Measurements from ENCODE around the gene NFATC2IP. TPM values are rescaled to one million over a fixed set of nuclear protein-coding genes. Genes with fewer than 3 reads are reported as not detected.
A peak's percentile ranks its signal among the peaks of the same experiment; 100 is the strongest.
"Not testable (repeated sequence)": the region's sequence is repeated elsewhere in the genome, so short reads cannot be mapped to it uniquely, and the experiment has no call there.

Gene NFATC2IP
- total RNA-seq, 2 experiments from 2014 or later: 69.2 to 72.7 TPM

DNA sequence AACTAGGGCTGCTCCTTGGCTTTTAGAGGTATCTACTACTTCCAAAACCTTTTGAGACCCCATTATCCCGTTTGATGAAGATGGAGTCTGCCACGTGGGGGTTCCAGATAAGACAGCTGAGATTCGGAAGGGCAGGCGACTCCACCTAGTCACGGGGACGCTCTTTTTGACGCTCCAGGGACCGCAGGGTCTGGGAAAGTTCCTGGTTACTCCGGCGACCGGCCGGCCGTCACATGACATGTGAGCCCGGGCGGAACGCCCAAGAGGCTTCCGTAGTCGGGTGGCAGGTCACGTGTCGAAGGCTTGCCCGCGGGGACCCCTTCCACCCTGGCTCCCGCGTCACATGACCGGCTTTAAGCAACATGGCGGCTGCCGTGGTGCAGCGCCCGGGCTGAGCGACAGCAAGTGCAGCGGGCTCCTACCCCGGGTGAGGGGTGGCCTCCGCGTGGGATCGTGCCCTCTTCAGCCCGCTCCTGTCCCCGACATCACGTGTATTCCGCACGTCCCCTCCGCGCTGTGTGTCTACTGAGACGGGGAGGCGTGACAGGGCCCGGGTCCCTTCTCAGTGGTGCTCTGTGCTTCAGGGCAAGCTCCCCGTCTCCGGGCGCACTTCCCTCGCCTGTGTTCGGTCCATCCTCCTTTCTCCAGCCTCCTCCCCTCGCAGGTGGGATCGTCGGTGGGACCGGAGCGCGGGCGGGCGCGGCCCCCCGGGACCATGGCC is 23.9 kb downstream of the NFATC2IP start, which contains the start of gene SPNS1:
Gene SPNS1, plus strand, starts transcription at position 342 of the 721 bp plus-strand sequence. Its CDS starts 374 bp downstream, at position 716.
- Mint-ChIP-seq H3K9me3 (ENCODE audit: low read depth) (no peaks in the 10 kb centered on the region), H3K27me3 (no peaks in the 10 kb centered on the region), H3K27ac (peak within 1 kb of the TSS; percentile 93), H3K36me3 (ENCODE audit: low read depth) (peaks cover 4% of the 10 kb centered on the region), H3K4me1 (peaks cover 30% of the 10 kb centered on the region), H3K4me3 (peak within 1 kb of the TSS; percentile 98)
- ATAC-seq: peak; percentile 94
- intact Hi-C loops (cut with DNase I, micrococcal nuclease): loop anchor here (1.0 to 5.0 kb wide), 6 partner anchors 16 to 482 kb away; partner anchors contain the start of genes ATXN2L (in 1 of the 2), CLN3 (in 1 of the 2), NFATC2IP (in 1 of the 2) and RABEP2 (in 1 of the 2)
- POLR2A ChIA-PET: interaction anchor here (1.7 kb wide), 1 partner anchor 54 kb away, joined by 6 read pairs; no protein-coding TSS in a partner anchor
- DNase-seq: peak; percentile 98
- CTCF ChIA-PET: interaction anchor here (0.7 to 1.6 kb wide), 8 partner anchors 19 to 100 kb away, joined by 3 to 7 read pairs (median 4); no protein-coding TSS in a partner anchor

DNA sequence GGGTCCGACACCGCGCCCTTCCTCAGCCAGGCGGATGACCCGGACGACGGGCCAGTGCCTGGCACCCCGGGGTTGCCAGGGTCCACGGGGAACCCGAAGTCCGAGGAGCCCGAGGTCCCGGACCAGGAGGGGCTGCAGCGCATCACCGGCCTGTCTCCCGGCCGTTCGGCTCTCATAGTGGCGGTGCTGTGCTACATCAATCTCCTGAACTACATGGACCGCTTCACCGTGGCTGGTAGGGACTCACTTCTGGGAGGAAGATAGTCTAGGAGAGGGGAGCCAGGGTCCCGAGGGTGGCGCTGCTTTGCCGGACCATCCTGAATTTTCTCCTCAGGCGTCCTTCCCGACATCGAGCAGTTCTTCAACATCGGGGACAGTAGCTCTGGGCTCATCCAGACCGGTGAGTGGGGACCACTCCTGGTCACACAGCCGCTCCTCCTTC is 24.4 kb downstream of the NFATC2IP start:
- CTCF ChIA-PET: interaction anchor here (1.6 to 4.9 kb wide), 2 partner anchors 13 to 32 kb away, joined by 7 to 32 read pairs; no protein-coding TSS in a partner anchor
- Mint-ChIP-seq H3K4me3 (peak overlapping the region; percentile 98), H3K27me3 (no peaks in the 10 kb centered on the region), H3K4me1 (peaks cover 30% of the 10 kb centered on the region), H3K27ac (peak overlapping the region; percentile 77), H3K36me3 (ENCODE audit: low read depth) (peaks cover 4% of the 10 kb centered on the region), H3K9me3 (ENCODE audit: low read depth) (no peaks in the 10 kb centered on the region)
- ATAC-seq (peak; percentile 8), DNase-seq (no peak)
- POLR2A ChIA-PET: interaction anchor here (0.6 kb wide), 1 partner anchor 20 kb away, joined by 3 read pairs; no protein-coding TSS in a partner anchor
- intact Hi-C loops (cut with DNase I, micrococcal nuclease): loop anchor here in 1 of 2 experiments (2.0 kb wide), 1 partner anchor 482 kb away; the partner anchor contains the start of gene CLN3

- intact Hi-C loops (cut with DNase I, micrococcal nuclease): no loop called here
- H3K4me3 Mint-ChIP-seq: no peak overlapping the region
- DNase-seq: peak; percentile 26
- peaks cover 5% of the 10 kb centered on the region for H3K9me3 Mint-ChIP-seq (ENCODE audit: low read depth)
- H3K36me3 Mint-ChIP-seq (ENCODE audit: low read depth): peaks cover 22% of the 10 kb centered on the region
- no peak for ATAC-seq
- peaks cover 33% of the 10 kb centered on the region for H3K4me1 Mint-ChIP-seq
- no peaks in the 10 kb centered on the region for H3K27me3 Mint-ChIP-seq
- ChIA-PET POLR2A (interaction anchor here (1.0 kb wide), 1 partner anchor 8 kb away, joined by 3 read pairs; no protein-coding TSS in a partner anchor), CTCF (interaction anchor here (1.0 to 4.9 kb wide), 5 partner anchors 10 to 97 kb away, joined by 3 to 32 read pairs (median 3); no protein-coding TSS in a partner anchor)
- H3K27ac Mint-ChIP-seq: no peak overlapping the region
Observed at GRCh38 chr16:28977703-28978662, 27.2 kb downstream of the NFATC2IP start.

DNA sequence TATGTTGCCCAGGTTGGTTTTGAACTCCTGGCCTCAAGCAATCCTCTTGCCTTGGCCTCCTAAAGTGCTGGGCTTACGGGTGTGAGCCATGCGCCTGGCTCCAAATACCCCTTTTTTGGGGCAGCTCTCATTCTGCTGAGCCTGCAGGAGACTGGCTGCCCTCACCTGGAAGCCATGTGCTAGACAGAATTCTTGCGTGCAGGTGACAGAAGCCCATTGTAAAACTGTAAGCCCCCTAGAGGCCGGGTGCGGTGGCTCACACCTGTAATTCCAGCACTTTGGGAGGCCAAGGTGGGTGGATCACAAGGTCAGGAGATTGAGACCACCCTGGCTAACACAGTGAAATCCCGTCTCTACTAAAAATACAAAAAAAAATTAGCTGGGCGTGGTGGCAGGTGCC is 29.6 kb downstream of the NFATC2IP start:
- intact Hi-C loops (cut with DNase I, micrococcal nuclease); H3K27me3 Mint-ChIP-seq; H3K9me3 Mint-ChIP-seq (ENCODE audit: low read depth); ATAC-seq; H3K4me3 Mint-ChIP-seq; DNase-seq; H3K27ac Mint-ChIP-seq; POLR2A ChIA-PET: not testable (repeated sequence)
- Mint-ChIP-seq H3K36me3 (ENCODE audit: low read depth) (peaks cover 39% of the 10 kb centered on the region), H3K4me1 (peaks cover 47% of the 10 kb centered on the region)
- CTCF ChIA-PET: interaction anchor here (0.8 to 1.3 kb wide), 5 partner anchors 11 to 50 kb away, joined by 3 to 6 read pairs (median 3); no protein-coding TSS in a partner anchor

- Mint-ChIP-seq H3K27me3 (no peaks in the 10 kb centered on the region), H3K9me3 (ENCODE audit: low read depth) (peaks cover 5% of the 10 kb centered on the region), H3K4me1 (peaks cover 41% of the 10 kb centered on the region), H3K4me3 (no peak overlapping the region), H3K36me3 (ENCODE audit: low read depth) (peaks cover 45% of the 10 kb centered on the region), H3K27ac (no peak overlapping the region)
- intact Hi-C loops (cut with DNase I, micrococcal nuclease): no loop called here
- ChIA-PET POLR2A (no interaction called here), CTCF (interaction anchor here (0.8 to 1.3 kb wide), 5 partner anchors 12 to 49 kb away, joined by 3 to 6 read pairs (median 3); no protein-coding TSS in a partner anchor)
- DNase-seq (no peak), ATAC-seq (no peak)
Observed at GRCh38 chr16:28980929-28981328, 30.2 kb downstream of the NFATC2IP start.

DNA sequence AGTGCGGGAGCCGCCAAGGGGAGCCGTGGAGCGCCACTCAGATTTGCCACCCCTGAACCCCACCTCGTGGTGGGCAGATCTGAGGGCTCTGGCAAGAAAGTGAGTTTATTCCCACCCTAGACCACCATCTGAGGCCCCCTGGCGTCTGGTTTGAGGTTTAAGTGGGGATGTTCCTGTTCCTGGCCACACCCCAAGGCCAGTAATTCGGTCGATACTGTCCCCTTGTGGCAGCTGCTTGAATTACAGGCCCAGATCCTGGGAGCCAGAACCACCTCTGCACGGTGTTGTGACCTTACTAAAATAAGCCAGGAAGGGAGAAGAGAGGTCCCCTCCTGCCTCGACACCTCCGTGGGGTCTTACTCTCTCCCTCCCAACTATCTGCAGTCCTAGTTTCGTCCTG is 30.8 kb downstream of the NFATC2IP start:
- no peak overlapping the region for H3K27ac Mint-ChIP-seq
- intact Hi-C loops (cut with DNase I, micrococcal nuclease): no loop called here
- DNase-seq (peak; percentile 76), ATAC-seq (no peak)
- H3K36me3 Mint-ChIP-seq (ENCODE audit: low read depth): peaks cover 51% of the 10 kb centered on the region
- no peaks in the 10 kb centered on the region for H3K27me3 Mint-ChIP-seq
- CTCF ChIA-PET: interaction anchor here (0.5 to 1.3 kb wide), 4 partner anchors 13 to 51 kb away, joined by 3 to 6 read pairs (median 4); no protein-coding TSS in a partner anchor
- POLR2A ChIA-PET: no interaction called here
- no peak overlapping the region for H3K4me3 Mint-ChIP-seq
- H3K4me1 Mint-ChIP-seq: peaks cover 35% of the 10 kb centered on the region
- peaks cover 5% of the 10 kb centered on the region for H3K9me3 Mint-ChIP-seq (ENCODE audit: low read depth)

GRCh38 chr16:28982418-28982817 is 31.7 kb downstream of the NFATC2IP start:
- intact Hi-C loops (cut with DNase I, micrococcal nuclease): no loop called here
- no peak overlapping the region for H3K27ac Mint-ChIP-seq
- H3K4me1 Mint-ChIP-seq: peaks cover 35% of the 10 kb centered on the region
- DNase-seq: no peak
- no peak overlapping the region for H3K4me3 Mint-ChIP-seq
- no peak for ATAC-seq
- peaks cover 9% of the 10 kb centered on the region for H3K9me3 Mint-ChIP-seq (ENCODE audit: low read depth)
- peaks cover 58% of the 10 kb centered on the region for H3K36me3 Mint-ChIP-seq (ENCODE audit: low read depth)
- POLR2A ChIA-PET: no interaction called here
- CTCF ChIA-PET: interaction anchor here (0.5 to 1.3 kb wide), 3 partner anchors 11 to 168 kb away, joined by 3 read pairs; no protein-coding TSS in a partner anchor
- H3K27me3 Mint-ChIP-seq: no peaks in the 10 kb centered on the region

DNA sequence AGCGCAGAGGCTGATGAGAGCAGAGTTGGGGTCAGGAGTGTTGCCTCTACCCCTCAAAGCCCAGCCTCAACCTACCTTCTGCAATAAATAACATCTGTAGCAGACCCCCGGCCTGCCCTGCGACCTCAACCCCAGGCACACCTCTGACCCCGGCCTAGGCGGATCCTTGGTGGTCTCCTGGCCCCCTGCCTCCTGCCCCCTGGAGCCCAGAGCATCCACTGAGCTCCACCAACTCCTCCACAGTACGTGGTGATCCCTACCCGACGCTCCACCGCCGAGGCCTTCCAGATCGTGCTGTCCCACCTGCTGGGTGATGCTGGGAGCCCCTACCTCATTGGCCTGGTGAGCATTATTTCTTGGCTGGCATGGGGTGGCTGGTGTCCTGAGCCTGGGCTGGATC is 32.2 kb downstream of the NFATC2IP start:
- H3K36me3 Mint-ChIP-seq (ENCODE audit: low read depth): peaks cover 63% of the 10 kb centered on the region
- H3K4me3 Mint-ChIP-seq: no peak overlapping the region
- intact Hi-C loops (cut with DNase I, micrococcal nuclease): no loop called here
- H3K9me3 Mint-ChIP-seq (ENCODE audit: low read depth): peaks cover 11% of the 10 kb centered on the region
- H3K4me1 Mint-ChIP-seq: peaks cover 35% of the 10 kb centered on the region
- peak overlapping the region; percentile 76 for H3K27ac Mint-ChIP-seq
- POLR2A ChIA-PET: no interaction called here
- DNase-seq (no peak), ATAC-seq (no peak)
- CTCF ChIA-PET: interaction anchor here (0.5 to 1.3 kb wide), 2 partner anchors 12 to 25 kb away, joined by 3 read pairs; no protein-coding TSS in a partner anchor
- H3K27me3 Mint-ChIP-seq: no peaks in the 10 kb centered on the region

- H3K9me3 Mint-ChIP-seq (ENCODE audit: low read depth): peaks cover 11% of the 10 kb centered on the region
- H3K27me3 Mint-ChIP-seq: no peaks in the 10 kb centered on the region
- POLR2A ChIA-PET: no interaction called here
Observed at GRCh38 chr16:28983644-28984043, 32.9 kb downstream of the NFATC2IP start.

GRCh38 chr16:28984091-28984490 is 33.4 kb downstream of the NFATC2IP start:
- peak overlapping the region; percentile 99 for H3K4me3 Mint-ChIP-seq

More at GRCh38 chr16:28983644-28984043, 32.9 kb downstream of the NFATC2IP start:
- CTCF ChIA-PET: interaction anchor here (1.3 kb wide), 1 partner anchor 24 kb away, joined by 3 read pairs; no protein-coding TSS in a partner anchor
- H3K4me3 Mint-ChIP-seq: peak overlapping the region; percentile 99
- ATAC-seq (no peak), DNase-seq (no peak)
- H3K4me1 Mint-ChIP-seq: peaks cover 34% of the 10 kb centered on the region
- H3K36me3 Mint-ChIP-seq (ENCODE audit: low read depth): peaks cover 65% of the 10 kb centered on the region
- intact Hi-C loops (cut with DNase I, micrococcal nuclease): no loop called here
- H3K27ac Mint-ChIP-seq: peak overlapping the region; percentile 76

More at GRCh38 chr16:28984091-28984490, 33.4 kb downstream of the NFATC2IP start:
- no peaks in the 10 kb centered on the region for H3K27me3 Mint-ChIP-seq
- peak overlapping the region; percentile 83 for H3K27ac Mint-ChIP-seq
- intact Hi-C loops (cut with DNase I, micrococcal nuclease): no loop called here
- no peak for DNase-seq
- peaks cover 69% of the 10 kb centered on the region for H3K36me3 Mint-ChIP-seq (ENCODE audit: low read depth)
- H3K4me1 Mint-ChIP-seq: peaks cover 38% of the 10 kb centered on the region
- ChIA-PET POLR2A (no interaction called here), CTCF (interaction anchor here (1.3 kb wide), 1 partner anchor 24 kb away, joined by 3 read pairs; no protein-coding TSS in a partner anchor)
- no peak for ATAC-seq
- peaks cover 11% of the 10 kb centered on the region for H3K9me3 Mint-ChIP-seq (ENCODE audit: low read depth)

Data from activated CD4-positive, alpha-beta T cell treated with anti-CD3 and anti-CD28 coated beads for 36 hours (primary cell).